SK-N-MC (cell line): ENCODE data around the gene ECHS1.

ENCODE experiments used
- EZH2 ChIP-seq: fragments of 200-600 bp; sonication (generic); IDR thresholded peaks from one replicate; pipeline ENCODE4 v1.6.1; 2017; ENCODE audit warnings: antibody characterized with exemption
- POLR2AphosphoS5 ChIP-seq: IDR thresholded peaks from 2 replicates; pipeline ENCODE4 v1.6.1; 2012; ENCODE audit warnings: mild to moderate bottlenecking, low read depth, low read length, borderline replicate concordance

DNA sequence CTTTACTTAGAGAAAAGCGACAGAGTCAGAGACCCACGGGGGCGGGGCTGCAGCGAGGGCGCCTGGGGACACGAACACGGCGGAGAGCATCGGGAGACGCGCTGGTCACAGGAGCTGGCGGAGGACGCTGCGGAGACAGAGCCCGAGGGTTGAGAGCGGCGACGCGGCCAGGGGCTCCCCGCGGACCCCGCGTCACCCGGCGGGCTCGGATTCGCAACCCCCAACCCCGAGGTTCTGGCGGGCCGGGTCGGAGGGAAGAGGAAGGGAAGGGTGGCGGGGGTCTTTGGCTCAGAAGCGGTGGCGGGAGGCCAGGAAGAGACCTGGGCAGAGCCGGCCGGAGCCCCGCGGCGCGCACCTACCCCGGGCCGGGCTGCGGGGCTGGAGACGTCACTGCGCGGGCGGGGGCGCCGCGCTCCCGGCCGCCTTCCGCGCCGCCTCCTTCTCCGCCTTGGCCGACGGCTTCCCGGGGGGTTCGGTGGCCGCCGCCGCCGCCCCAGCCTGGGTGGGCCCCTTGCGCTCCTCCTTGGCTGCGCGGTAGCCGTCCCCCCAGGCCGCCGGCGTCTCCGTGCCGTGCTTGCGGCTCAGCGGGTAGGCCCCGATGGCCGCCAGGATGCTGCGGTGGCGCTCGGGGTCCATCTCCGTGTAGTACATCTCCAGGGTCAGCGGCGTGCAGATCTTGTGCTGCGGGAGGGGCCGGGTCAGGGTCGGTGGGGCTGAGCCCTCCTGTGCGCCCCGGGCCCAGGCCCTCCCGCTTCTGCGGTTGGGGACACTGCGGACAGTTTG, 47.5 kb downstream of the ECHS1 start:
- TF ChIP-seq POLR2AphosphoS5 (no peak), EZH2 (no peak)
